ENCODE data around the gene CALN1.

The CALN1 gene

DNA sequence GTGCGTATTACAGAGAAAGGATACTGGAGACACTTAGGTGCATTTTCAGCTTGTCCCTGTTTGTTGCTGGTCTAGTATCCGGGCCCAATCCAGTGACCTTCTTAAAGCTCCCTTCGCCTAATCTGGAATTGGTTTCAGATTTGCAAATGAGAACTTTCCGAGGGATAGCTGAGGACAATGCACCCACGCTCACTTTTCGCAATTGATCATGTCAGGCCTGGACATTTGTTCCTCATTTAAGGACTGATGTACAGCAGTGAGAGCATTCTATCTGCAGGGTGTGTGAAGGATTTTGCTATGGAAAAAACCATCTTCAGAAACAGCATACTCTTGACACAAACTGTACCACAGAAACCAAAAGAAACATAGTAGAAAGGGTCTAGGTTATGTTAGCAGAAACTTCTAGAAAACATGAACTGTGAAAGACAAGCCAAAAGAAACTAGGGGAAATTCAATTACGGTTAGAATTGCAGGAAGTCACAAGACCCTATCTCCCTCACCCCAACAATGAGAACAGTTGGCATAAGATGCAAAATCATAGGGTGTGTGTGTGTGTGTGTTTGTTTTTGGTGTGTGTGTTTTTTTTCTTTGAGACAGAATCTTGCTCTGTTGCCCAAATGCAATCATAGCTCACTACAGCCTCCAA is 331.1 kb downstream of the CALN1 start:
- no peaks in the 10 kb centered on the region for H3K4me1 ChIP-seq
- no peak overlapping the region for H3K9ac ChIP-seq
- H3K4me2 ChIP-seq (ENCODE audit: low read length) = no peak overlapping the region
- H3K36me3 ChIP-seq (ENCODE audit: control insufficient read depth, insufficient read depth, low read length) = no peaks in the 10 kb centered on the region
- no peaks in the 10 kb centered on the region for H3K79me2 ChIP-seq
- H3K4me3 ChIP-seq (ENCODE audit: low read depth, low read length) = no peak overlapping the region
- H3K27me3 ChIP-seq (ENCODE audit: control insufficient read depth, insufficient read depth, low read length) = no peaks in the 10 kb centered on the region
- TF ChIP-seq, protein P1, sequence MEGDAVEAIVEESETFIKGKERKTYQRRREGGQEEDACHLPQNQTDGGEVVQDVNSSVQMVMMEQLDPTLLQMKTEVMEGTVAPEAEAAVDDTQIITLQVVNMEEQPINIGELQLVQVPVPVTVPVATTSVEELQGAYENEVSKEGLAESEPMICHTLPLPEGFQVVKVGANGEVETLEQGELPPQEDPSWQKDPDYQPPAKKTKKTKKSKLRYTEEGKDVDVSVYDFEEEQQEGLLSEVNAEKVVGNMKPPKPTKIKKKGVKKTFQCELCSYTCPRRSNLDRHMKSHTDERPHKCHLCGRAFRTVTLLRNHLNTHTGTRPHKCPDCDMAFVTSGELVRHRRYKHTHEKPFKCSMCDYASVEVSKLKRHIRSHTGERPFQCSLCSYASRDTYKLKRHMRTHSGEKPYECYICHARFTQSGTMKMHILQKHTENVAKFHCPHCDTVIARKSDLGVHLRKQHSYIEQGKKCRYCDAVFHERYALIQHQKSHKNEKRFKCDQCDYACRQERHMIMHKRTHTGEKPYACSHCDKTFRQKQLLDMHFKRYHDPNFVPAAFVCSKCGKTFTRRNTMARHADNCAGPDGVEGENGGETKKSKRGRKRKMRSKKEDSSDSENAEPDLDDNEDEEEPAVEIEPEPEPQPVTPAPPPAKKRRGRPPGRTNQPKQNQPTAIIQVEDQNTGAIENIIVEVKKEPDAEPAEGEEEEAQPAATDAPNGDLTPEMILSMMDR (IDR thresholded peaks at IDR 0.05) = no peak
- H2AFZ ChIP-seq = no peak overlapping the region
- no peak overlapping the region for H3K27ac ChIP-seq
- no peaks in the 10 kb centered on the region for H3K9me3 ChIP-seq (ENCODE audit: control insufficient read depth, low read length)

DNA sequence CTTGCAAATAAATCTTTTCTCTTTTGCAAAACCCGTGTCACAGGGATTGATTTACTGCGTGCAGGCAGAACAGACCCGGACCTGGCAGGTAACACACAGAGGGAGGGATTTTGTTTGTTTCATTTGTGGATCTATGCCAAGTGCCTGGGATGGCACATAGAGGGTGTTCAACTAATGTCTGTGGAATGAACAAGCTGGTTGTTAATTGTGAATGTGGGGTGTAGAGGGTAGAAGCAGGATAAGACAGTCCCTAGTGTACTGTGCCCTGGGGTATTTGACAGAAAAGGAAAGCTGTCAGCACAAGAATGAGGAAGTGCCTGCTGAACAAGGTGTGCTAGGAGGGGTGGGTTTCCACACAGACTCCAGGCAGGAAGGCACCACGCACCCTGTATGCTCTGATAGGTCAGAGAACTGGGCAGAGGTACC is 331.8 kb downstream of the CALN1 start:
- Histone ChIP-seq H3K9ac (no peak overlapping the region), H3K4me3 (ENCODE audit: low read depth, low read length) (no peak overlapping the region), H3K27ac (no peak overlapping the region), H3K79me2 (no peaks in the 10 kb centered on the region), H2AFZ (no peak overlapping the region), H3K27me3 (ENCODE audit: control insufficient read depth, insufficient read depth, low read length) (no peaks in the 10 kb centered on the region), H3K4me1 (no peaks in the 10 kb centered on the region), H3K36me3 (ENCODE audit: control insufficient read depth, insufficient read depth, low read length) (no peaks in the 10 kb centered on the region), H3K4me2 (ENCODE audit: low read length) (no peak overlapping the region), H3K9me3 (ENCODE audit: control insufficient read depth, low read length) (no peaks in the 10 kb centered on the region)
- TF ChIP-seq, protein P1 (IDR thresholded peaks at IDR 0.05) = no peak

DNA sequence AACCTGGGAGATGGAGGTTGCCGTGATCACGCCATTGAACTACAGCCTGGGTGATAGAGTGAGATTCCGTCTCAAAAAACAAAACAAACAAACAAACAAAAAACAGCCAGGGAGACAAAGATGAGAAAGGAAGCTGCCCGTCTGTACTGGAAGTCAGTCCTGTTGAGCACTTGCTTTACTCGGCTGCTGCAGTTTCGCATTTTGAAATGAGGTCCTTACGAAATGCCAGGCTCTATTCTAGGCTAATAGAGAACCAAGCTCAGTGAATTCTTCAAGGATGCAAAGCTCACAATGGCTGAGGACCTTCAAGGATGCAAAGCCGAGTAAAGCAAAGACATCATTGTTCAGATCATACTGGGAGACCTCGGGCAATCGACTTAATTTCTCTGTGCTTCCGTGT is 333.3 kb downstream of the CALN1 start:
- Histone ChIP-seq H3K27me3 (ENCODE audit: control insufficient read depth, insufficient read depth, low read length) (no peaks in the 10 kb centered on the region), H2AFZ (no peak overlapping the region), H3K27ac (no peak overlapping the region), H3K36me3 (ENCODE audit: control insufficient read depth, insufficient read depth, low read length) (no peaks in the 10 kb centered on the region), H3K4me1 (no peaks in the 10 kb centered on the region), H3K4me2 (ENCODE audit: low read length) (no peak overlapping the region), H3K79me2 (no peaks in the 10 kb centered on the region), H3K9me3 (ENCODE audit: control insufficient read depth, low read length) (no peaks in the 10 kb centered on the region), H3K9ac (no peak overlapping the region), H3K4me3 (ENCODE audit: low read depth, low read length) (no peak overlapping the region)
- TF ChIP-seq, protein P1 (IDR thresholded peaks at IDR 0.05) = no peak

DNA sequence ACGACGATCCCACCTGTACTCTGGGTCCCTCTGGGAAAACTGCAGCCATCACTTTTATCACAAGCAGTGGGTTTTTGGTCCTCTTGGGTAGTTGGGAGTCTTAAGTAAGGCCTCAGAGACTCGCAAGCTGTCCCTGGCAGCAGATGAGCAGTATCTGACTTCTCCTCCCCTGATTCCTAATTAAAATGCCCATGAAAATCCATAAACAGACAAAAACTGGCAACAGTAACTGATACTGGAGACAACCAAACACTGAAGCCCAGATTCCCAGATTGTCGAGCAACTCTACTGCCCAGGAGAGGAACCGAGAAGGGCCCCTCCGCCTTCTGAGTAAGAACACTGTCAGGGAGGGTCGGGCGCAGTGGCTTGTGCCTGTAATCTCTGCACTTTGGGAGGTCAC is 333.8 kb downstream of the CALN1 start:
- no peak overlapping the region for H3K9ac ChIP-seq
- no peak overlapping the region for H3K27ac ChIP-seq
- no peak overlapping the region for H2AFZ ChIP-seq
- no peaks in the 10 kb centered on the region for H3K4me1 ChIP-seq
- TF ChIP-seq, protein P1 (IDR thresholded peaks at IDR 0.05) = no peak
- H3K36me3 ChIP-seq (ENCODE audit: control insufficient read depth, insufficient read depth, low read length) = no peaks in the 10 kb centered on the region
- H3K4me2 ChIP-seq (ENCODE audit: low read length) = no peak overlapping the region
- H3K4me3 ChIP-seq (ENCODE audit: low read depth, low read length) = no peak overlapping the region
- no peaks in the 10 kb centered on the region for H3K79me2 ChIP-seq
- H3K9me3 ChIP-seq (ENCODE audit: control insufficient read depth, low read length) = no peaks in the 10 kb centered on the region
- H3K27me3 ChIP-seq (ENCODE audit: control insufficient read depth, insufficient read depth, low read length) = no peaks in the 10 kb centered on the region

DNA sequence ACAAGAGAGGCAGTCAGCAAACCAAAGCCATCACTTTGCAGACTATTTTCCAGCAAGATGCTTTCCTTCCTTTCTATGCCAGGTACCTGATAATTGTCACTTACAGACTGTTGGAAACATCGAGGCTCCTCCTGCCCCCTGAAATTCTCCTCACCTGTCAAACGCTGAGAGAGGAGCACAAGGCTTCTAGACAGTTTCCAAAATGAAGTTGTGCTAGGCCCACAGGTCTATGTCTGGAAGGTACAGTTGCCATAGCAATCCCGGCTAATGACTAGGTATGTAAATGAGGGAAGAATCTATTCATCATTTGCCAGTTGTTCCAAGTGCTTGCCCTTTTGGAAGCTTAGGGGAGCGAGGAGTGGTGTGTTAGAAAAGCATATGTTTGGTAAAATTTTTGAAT is 334.4 kb downstream of the CALN1 start:
- Histone ChIP-seq H3K27me3 (ENCODE audit: control insufficient read depth, insufficient read depth, low read length) (no peaks in the 10 kb centered on the region), H3K27ac (no peak overlapping the region), H3K9me3 (ENCODE audit: control insufficient read depth, low read length) (no peaks in the 10 kb centered on the region), H3K4me3 (ENCODE audit: low read depth, low read length) (no peak overlapping the region), H3K4me2 (ENCODE audit: low read length) (no peak overlapping the region), H3K79me2 (no peaks in the 10 kb centered on the region), H3K4me1 (no peaks in the 10 kb centered on the region), H3K36me3 (ENCODE audit: control insufficient read depth, insufficient read depth, low read length) (no peaks in the 10 kb centered on the region), H3K9ac (no peak overlapping the region), H2AFZ (no peak overlapping the region)
- TF ChIP-seq, protein P1 (IDR thresholded peaks at IDR 0.05) = no peak

Data from parathyroid adenoma (tissue), 2 donors.